Measurements from ENCODE around the gene FBXW7. TPM values are rescaled to one million over a fixed set of nuclear protein-coding genes. Genes with fewer than 3 reads are reported as not detected.
A peak's percentile ranks its signal among the peaks of the same experiment; 100 is the strongest.

FBXW7 gene
- total RNA-seq, 1 experiment from 2014 or later, result 27.1 TPM

DNA sequence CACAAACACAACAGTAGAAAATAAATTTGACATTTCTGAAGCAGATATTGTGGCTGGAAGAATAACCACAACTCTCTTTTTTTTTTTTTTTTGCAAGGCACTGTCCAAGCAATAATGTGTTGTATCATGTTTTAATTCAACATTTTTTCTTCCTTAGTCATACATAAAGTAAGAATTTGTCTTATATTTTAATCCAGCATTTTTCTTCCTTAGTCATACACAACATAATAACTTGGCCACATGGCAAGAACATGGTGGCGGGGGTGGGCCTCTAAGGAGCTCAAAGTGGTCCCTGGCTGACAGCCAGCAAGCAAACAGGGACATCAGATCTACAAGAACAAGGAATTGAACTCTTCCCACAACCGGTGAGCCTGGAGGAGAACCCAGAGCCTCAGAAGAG is 20.2 kb downstream of the FBXW7 start:
- H4K5ac ChIP-seq (ENCODE audit: insufficient read length, low read depth, low read length), result no peak overlapping the region
- no peak overlapping the region for H3K9ac ChIP-seq (ENCODE audit: extremely low read depth, insufficient read length, low read length)
- H2BK20ac ChIP-seq (ENCODE audit: low read depth, low read length, poor library complexity, severe bottlenecking), result no peak overlapping the region
- H3K4ac ChIP-seq (ENCODE audit: low read depth, low read length), result no peak overlapping the region
- no peaks in the 10 kb centered on the region for H4K20me1 ChIP-seq (ENCODE audit: control insufficient read depth, insufficient read depth, insufficient read length)
- H3K27me3 ChIP-seq (ENCODE audit: insufficient read depth, low read length), result no peaks in the 10 kb centered on the region
- H3K36me3 Mint-ChIP-seq (ENCODE audit: insufficient read depth in 1 of 3, low read depth in 3 of 3), result peaks cover 0 to 13% (median 0%) of the 10 kb centered on the region in 3 experiments; a peak in 2 of 7 replicates
- no peak overlapping the region for H3K4me2 ChIP-seq (ENCODE audit: insufficient read depth, insufficient read length, low read length)
- DNase-seq, result no peak
- peaks cover 34 to 38% of the 10 kb centered on the region in 2 experiments for H3K4me1 Mint-ChIP-seq
- no peak overlapping the region for H3T11ph ChIP-seq (ENCODE audit: low read length)
- H2BK12ac ChIP-seq (ENCODE audit: insufficient read length, low read depth, low read length), result no peak overlapping the region
- H3K79me1 ChIP-seq (ENCODE audit: insufficient read depth, low read depth, low read length, poor library complexity, severe bottlenecking), result peaks cover 2% of the 10 kb centered on the region
- H3K14ac ChIP-seq (ENCODE audit: insufficient read depth, low read length), result no peak overlapping the region
- no peak overlapping the region for H2BK5ac ChIP-seq (ENCODE audit: insufficient read length, low read length)
- H3K27ac ChIP-seq (ENCODE audit: insufficient read length, low read depth, low read length), result no peak overlapping the region
- no peak overlapping the region for H4K91ac ChIP-seq (ENCODE audit: insufficient read length, low read depth, low read length)
- no peak overlapping the region for H2BK120ac ChIP-seq (ENCODE audit: low read depth, low read length, poor library complexity, severe bottlenecking)
- no peak overlapping the region for H2AK5ac ChIP-seq (ENCODE audit: insufficient read length, low read length)
- H3K79me2 ChIP-seq (ENCODE audit: insufficient read depth, low read length), result peaks cover 4% of the 10 kb centered on the region; the same call in 1 of the 2 replicates
- WGBS (ENCODE audit: extremely low coverage, insufficient read length, low lambda C conversion rate), result no CpG with 5 or more reads among the region's 2 CpGs
- no peak overlapping the region for H4K8ac ChIP-seq (replicated peaks; ENCODE audit: insufficient read length, low read depth, low read length)
- H3K23ac ChIP-seq (ENCODE audit: insufficient read length, low read depth, low read length), result no peak overlapping the region
- H3K4me3 Mint-ChIP-seq, result no peak overlapping the region
- no peaks in the 10 kb centered on the region for H3K9me3 ChIP-seq (ENCODE audit: control insufficient read depth, low read depth, low read length)
- H2BK15ac ChIP-seq (ENCODE audit: low read depth, low read length), result no peak overlapping the region
- H3K18ac ChIP-seq (ENCODE audit: insufficient read length, low read depth, low read length), result no peak overlapping the region
- H3K27me3 Mint-ChIP-seq (ENCODE audit: low read depth), result no peaks in the 10 kb centered on the region
- peak overlapping the region; percentile 25 to 82 (median 51); a peak in 5 of 7 replicates for H3K27ac Mint-ChIP-seq
- H3K9me3 Mint-ChIP-seq, result no peaks in the 10 kb centered on the region
- no peaks in the 10 kb centered on the region; the same call in 1 of the 2 replicates for H3K4me1 ChIP-seq (ENCODE audit: insufficient read depth, low read length)
- H2AFZ ChIP-seq (ENCODE audit: low read length), result no peak overlapping the region
- H3K56ac ChIP-seq (ENCODE audit: insufficient read length, low read depth, low read length), result no peak overlapping the region
- TF ChIP-seq, protein P1, sequence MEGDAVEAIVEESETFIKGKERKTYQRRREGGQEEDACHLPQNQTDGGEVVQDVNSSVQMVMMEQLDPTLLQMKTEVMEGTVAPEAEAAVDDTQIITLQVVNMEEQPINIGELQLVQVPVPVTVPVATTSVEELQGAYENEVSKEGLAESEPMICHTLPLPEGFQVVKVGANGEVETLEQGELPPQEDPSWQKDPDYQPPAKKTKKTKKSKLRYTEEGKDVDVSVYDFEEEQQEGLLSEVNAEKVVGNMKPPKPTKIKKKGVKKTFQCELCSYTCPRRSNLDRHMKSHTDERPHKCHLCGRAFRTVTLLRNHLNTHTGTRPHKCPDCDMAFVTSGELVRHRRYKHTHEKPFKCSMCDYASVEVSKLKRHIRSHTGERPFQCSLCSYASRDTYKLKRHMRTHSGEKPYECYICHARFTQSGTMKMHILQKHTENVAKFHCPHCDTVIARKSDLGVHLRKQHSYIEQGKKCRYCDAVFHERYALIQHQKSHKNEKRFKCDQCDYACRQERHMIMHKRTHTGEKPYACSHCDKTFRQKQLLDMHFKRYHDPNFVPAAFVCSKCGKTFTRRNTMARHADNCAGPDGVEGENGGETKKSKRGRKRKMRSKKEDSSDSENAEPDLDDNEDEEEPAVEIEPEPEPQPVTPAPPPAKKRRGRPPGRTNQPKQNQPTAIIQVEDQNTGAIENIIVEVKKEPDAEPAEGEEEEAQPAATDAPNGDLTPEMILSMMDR (conservative IDR thresholded peaks at IDR 0.05), result no peak
- no peaks in the 10 kb centered on the region for H3K23me2 ChIP-seq (ENCODE audit: insufficient read length, low read depth, low read length, poor library complexity, severe bottlenecking)
